ENCODE data around the gene GLYR1. TPM values are rescaled to one million over a fixed set of nuclear protein-coding genes. Genes with fewer than 3 reads are reported as not detected.
A peak's percentile ranks its signal among the peaks of the same experiment; 100 is the strongest.

The GLYR1 gene
- total RNA-seq, 1 experiment from 2014 or later, result 45.8 TPM

GRCh38 chr16:4850211-4850610 lies 3.1 kb upstream of the GLYR1 start:
- no peak for DNase-seq (ENCODE audit: low read depth)

- peak; percentile 56 for DNase-seq (ENCODE audit: low read depth)
Measured at GRCh38 chr16:4847774-4848587, 893 bp upstream of the GLYR1 start.

- peak; percentile 31 for DNase-seq (ENCODE audit: low read depth)
Measured at GRCh38 chr16:4846503-4846900, 586 bp downstream of the GLYR1 start.

GRCh38 chr16:4840984-4841383 lies 6.1 kb downstream of the GLYR1 start:
- no peak for DNase-seq (ENCODE audit: low read depth)

- DNase-seq (ENCODE audit: low read depth), result no peak
Measured at GRCh38 chr16:4839942-4840341, 7.1 kb downstream of the GLYR1 start.

GRCh38 chr16:4837733-4838501 lies 9.2 kb downstream of the GLYR1 start:
- no peak for DNase-seq (ENCODE audit: low read depth)

- DNase-seq (ENCODE audit: low read depth), result no peak
Measured at GRCh38 chr16:4836727-4837126, 10.4 kb downstream of the GLYR1 start.

- no peak for DNase-seq (ENCODE audit: low read depth)
Measured at GRCh38 chr16:4833584-4833983, 13.5 kb downstream of the GLYR1 start.

- no peak for DNase-seq (ENCODE audit: low read depth)
Measured at GRCh38 chr16:4832698-4833343, 14.3 kb downstream of the GLYR1 start.

- DNase-seq (ENCODE audit: low read depth), result no peak
Measured at GRCh38 chr16:4831616-4832015, 15.5 kb downstream of the GLYR1 start.

- DNase-seq (ENCODE audit: low read depth), result no peak
Measured at GRCh38 chr16:4830408-4830807, 16.7 kb downstream of the GLYR1 start.

- no peak for DNase-seq (ENCODE audit: low read depth)
Measured at GRCh38 chr16:4828567-4829321, 18.3 kb downstream of the GLYR1 start.

- no peak for DNase-seq (ENCODE audit: low read depth)
Measured at GRCh38 chr16:4826980-4827379, 20.1 kb downstream of the GLYR1 start.

GRCh38 chr16:4826526-4826925 lies 20.6 kb downstream of the GLYR1 start:
- no peak for DNase-seq (ENCODE audit: low read depth)

GRCh38 chr16:4825196-4825595 lies 21.9 kb downstream of the GLYR1 start:
- DNase-seq (ENCODE audit: low read depth), result no peak

- no peak for DNase-seq (ENCODE audit: low read depth)
Measured at GRCh38 chr16:4820652-4821051, 26.4 kb downstream of the GLYR1 start.

GRCh38 chr16:4814542-4815173 lies 32.4 kb downstream of the GLYR1 start:
- DNase-seq (ENCODE audit: low read depth), result no peak

GRCh38 chr16:4814046-4814445 lies 33.0 kb downstream of the GLYR1 start:
- DNase-seq (ENCODE audit: low read depth), result no peak

- no peak for DNase-seq (ENCODE audit: low read depth)
Measured at GRCh38 chr16:4813251-4814003, 33.7 kb downstream of the GLYR1 start.

- DNase-seq (ENCODE audit: low read depth), result no peak
Measured at GRCh38 chr16:4811773-4812172, 35.3 kb downstream of the GLYR1 start.
